GM19023 (cell line): ENCODE results near the gene PTPN1.
"Not testable (repeated sequence)": the region's sequence is repeated elsewhere in the genome, so short reads cannot be mapped to it uniquely, and the experiment has no call there.

Experiments
- ATAC-seq: cut with Tn5 transposase; IDR thresholded peaks from one replicate; pipeline ENCODE4 v1.9.1; 2021; ENCODE audit warnings: mild to moderate bottlenecking, moderate library complexity; ENCODE audit not compliant: unreplicated experiment

PTPN1 gene

GRCh38 chr20:50478162-50478990 is 31.8 kb upstream of the PTPN1 start:
- ATAC-seq = peak; percentile 82

- no peak for ATAC-seq
These were observed 28.4 kb upstream of the PTPN1 start for GRCh38 chr20:50481741-50482140.

- no peak for ATAC-seq
These were observed 27.7 kb upstream of the PTPN1 start for GRCh38 chr20:50482396-50482981.

GRCh38 chr20:50484271-50484976 is 25.8 kb upstream of the PTPN1 start:
- ATAC-seq = no peak

DNA sequence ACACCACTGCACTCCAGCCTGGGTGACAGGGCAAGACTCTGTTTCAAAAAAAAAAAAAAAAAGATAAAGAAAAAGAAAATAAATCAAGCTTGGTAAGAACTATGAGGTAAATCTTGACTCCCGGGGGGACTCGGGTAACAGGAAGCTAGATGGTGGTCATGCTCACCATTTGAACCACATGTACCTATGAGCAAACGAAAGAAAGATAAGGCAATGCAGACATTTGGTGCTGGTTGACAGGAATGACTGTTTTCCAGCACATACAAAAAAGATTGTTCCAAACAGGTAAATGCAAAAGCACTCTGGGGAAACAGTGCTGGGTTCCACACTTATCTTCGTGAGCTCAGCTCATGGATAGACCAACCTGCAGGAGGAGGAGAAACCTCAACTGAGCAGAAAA is 22.8 kb upstream of the PTPN1 start:
- no peak for ATAC-seq

DNA sequence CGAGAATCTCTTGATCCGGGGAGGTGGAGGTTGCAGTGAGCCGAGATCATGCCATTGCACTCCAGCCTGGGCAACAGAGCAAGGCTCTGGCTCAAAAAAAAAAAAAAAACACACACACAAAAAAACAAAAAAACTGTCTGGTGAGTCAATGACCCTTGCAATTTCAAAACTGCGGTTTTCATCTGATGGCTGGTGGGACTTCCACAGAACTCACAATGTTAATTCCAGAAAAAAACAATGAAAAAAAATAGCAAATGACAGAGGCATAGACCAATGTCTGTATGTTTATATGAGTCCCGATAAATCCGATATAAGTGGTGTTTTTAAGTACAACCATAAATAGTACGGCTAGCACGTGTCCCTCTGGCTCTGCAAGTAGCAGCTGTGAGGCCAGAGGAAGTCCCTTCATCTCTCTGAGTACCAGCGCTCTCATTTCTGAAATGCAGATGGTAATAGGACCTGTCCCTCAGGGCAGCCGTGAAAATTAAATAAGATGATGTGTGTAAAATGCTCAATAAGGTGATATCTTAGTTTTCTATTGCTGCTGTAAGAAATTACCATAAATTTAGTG is 21.9 kb upstream of the PTPN1 start:
- no peak for ATAC-seq

DNA sequence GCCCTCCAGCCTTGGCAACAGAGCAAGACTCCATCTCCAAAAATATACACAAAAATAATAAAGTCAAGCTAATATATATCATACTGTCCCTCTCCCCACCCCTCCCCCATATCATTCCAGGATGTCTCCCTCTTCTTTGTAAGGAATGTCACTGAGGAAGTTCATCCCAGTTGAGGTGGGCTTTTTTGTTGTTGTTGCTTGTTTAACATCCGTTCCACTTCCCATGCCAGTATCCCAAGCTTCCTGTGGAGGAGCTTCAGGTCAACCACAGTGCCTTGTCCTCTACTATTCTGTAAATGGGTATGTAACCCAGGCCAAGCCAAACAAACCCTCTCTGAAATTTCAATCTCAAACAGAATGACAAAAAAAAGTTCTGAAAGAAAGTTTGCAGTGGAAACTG is 19.0 kb upstream of the PTPN1 start:
- ATAC-seq = no peak

- no peak for ATAC-seq
These were observed 18.1 kb upstream of the PTPN1 start for GRCh38 chr20:50491926-50492634.

DNA sequence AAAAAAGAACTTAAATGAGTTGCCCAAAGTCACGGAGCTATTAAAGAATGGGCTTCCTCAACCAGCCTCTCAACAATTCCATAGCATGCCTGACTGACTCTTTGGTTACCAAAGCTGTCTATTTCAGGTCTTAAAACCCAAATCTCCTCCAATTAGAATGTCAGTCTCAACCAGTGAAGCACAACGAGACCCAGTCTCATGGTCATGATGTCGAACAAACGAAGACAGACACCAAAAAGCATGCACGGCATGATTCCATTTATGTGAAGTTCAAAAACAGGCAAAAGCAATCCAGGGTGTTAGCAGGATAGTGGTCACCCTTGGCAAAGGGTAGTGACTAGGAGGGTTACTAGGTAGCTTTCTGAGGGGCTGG is 16.3 kb upstream of the PTPN1 start:
- ATAC-seq = no peak

DNA sequence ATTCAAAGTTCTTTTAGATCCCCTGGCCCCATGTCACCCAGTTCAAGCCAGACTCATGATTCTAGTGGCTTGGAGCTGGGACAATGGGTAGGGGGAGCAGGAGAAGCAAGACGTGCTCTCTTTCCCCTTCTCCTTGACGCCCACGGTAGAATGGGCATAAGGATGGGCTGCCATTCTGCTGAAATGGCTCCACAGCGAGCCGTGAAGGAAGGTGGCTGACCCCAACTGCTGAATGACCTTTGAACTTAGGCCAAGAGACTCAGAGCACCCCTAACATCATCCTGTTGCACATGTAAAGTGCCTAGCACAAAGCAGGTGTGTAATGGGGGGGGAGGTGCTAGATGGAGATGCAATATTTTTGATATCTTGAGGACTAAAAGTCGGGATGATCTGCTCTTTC is 15.8 kb upstream of the PTPN1 start:
- ATAC-seq = no peak

DNA sequence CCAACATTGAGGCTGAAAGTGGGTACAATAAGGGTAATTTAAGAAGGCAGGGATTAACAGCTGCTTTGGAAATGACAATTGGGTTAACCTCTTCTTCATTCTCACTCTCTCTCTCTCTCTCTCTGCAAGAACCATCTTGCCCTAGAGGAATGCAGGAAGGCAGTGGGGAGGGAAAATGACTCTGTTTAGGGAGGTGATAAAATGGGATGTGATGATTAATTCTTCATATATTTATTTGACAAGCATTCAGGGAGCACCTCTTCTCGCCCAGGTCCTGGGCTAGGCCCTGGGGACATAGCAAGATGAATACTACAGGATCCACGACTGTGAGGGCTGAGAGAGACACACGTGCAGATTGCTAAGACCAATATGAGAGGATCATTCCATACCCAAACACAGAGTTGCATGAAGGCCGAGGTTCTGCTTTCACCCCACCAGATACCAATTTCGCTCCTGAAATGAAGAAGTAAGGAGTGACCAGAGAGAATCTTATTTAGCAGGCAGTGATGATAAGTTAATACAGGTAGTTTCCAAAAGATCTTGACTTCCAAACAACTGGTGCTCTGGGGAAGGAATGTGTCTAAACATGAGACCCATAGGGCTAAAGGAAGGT is 13.3 kb upstream of the PTPN1 start:
- no peak for ATAC-seq

- no peak for ATAC-seq
These were observed 12.0 kb upstream of the PTPN1 start for GRCh38 chr20:50498071-50498776.

DNA sequence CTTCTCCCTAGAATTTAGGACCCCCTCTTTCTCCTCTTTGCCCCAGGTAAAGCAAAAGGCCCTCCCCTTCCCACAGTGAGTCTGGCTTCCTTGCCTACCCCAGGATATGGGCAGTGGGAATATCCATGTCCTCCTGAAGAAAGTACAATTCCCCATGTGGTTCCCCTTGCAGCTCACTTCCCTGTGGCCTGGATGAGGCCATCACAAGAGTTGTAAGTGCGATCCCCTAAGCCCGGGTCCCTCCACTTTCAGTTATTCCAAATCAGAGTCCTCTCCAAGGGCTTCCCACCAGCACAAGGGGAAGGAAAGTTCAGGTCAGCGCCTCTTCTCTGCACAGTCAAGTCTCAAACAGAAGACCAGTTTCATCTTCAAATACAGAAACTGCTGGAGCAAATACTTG is 10.2 kb upstream of the PTPN1 start:
- ATAC-seq = no peak

GRCh38 chr20:50501972-50502745 is 8.0 kb upstream of the PTPN1 start:
- no peak for ATAC-seq

DNA sequence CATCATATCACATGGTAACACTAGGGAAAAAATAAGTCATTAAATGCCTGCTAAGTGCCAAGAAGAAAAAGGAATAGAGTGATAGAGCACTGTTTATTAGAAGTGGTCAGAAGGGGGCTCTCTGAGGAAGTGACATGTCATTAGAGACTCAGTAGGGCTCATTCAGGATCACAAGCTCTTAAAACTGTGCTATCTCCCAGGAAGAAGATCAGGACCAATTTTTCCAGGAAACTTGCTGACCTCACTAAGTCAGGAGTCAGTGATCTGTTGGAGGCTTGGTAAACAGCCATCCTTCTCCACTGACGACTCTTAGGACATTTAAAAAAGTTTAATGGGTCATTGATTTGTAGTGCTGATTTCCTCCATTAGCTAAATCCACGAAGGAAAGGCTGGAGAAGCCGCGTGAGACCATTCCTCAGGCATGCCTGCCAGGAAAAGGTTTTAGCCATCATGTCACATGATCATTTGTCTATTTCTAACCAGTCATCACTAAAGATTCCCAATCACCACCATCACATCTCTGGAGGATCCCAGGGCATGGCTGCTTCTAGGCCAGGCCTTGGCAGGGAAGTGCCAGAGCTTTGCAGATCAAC is 5.9 kb upstream of the PTPN1 start:
- no peak for ATAC-seq

- ATAC-seq = no peak
These were observed 4.0 kb upstream of the PTPN1 start for GRCh38 chr20:50506270-50506579.

DNA sequence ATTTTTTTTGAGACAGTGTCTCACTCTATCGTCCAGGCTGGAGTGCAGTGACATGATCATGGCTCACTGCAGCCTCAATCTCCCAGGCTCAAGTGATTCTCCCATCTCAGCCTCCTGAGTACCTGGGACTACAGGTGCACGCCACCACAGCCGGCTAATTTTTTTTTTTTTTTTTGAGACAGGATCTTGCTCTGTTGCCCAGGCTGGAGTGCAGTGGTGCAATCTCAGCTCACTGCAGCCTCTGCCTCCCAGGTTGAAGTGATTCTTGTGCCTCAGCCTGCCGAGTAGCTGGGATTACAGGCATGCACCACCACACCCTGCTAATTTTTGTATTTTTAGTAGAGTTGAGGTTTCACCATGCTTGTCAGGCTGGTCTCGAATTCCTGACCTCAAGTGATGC is 2.4 kb upstream of the PTPN1 start:
- not testable (repeated sequence) for ATAC-seq

- ATAC-seq = no peak
These were observed 1.9 kb upstream of the PTPN1 start for GRCh38 chr20:50508171-50508755.
